NCI-H2081 (cell line): ENCODE data around the gene PCDH9.

Experiments used
- DNase-seq, 2 experiments: peaks; one replicate each; lab custom pipeline; 2025; lab: John Stamatoyannopoulos, UW

Gene PCDH9

GRCh38 chr13:66520511-66521355 is 709.4 kb downstream of the PCDH9 start:
- no peak for DNase-seq

GRCh38 chr13:66519259-66519658 is 710.9 kb downstream of the PCDH9 start:
- no peak for DNase-seq

GRCh38 chr13:66518068-66518467 is 712.1 kb downstream of the PCDH9 start:
- no peak for DNase-seq

GRCh38 chr13:66513728-66514127 is 716.4 kb downstream of the PCDH9 start:
- no peak for DNase-seq

GRCh38 chr13:66509175-66509574 is 721.0 kb downstream of the PCDH9 start:
- no peak for DNase-seq

GRCh38 chr13:66508153-66508909 is 721.8 kb downstream of the PCDH9 start:
- DNase-seq = no peak

GRCh38 chr13:66506979-66507378 is 723.2 kb downstream of the PCDH9 start:
- DNase-seq = no peak

GRCh38 chr13:66506051-66506777 is 723.9 kb downstream of the PCDH9 start:
- DNase-seq = no peak

- DNase-seq = no peak
Observed at GRCh38 chr13:66503890-66504289, 726.2 kb downstream of the PCDH9 start.

GRCh38 chr13:66501181-66501580 is 729.0 kb downstream of the PCDH9 start:
- DNase-seq = no peak

- peak in 1 of 2 experiments; percentile 5 for DNase-seq
Observed at GRCh38 chr13:66492479-66492878, 737.7 kb downstream of the PCDH9 start.

GRCh38 chr13:66491251-66491650 is 738.9 kb downstream of the PCDH9 start:
- DNase-seq = no peak

- DNase-seq = no peak
Observed at GRCh38 chr13:66489586-66489985, 740.5 kb downstream of the PCDH9 start.

- DNase-seq = no peak
Observed at GRCh38 chr13:66489172-66489571, 741.0 kb downstream of the PCDH9 start.

GRCh38 chr13:66483712-66484111 is 746.4 kb downstream of the PCDH9 start:
- DNase-seq = no peak

GRCh38 chr13:66482836-66483235 is 747.3 kb downstream of the PCDH9 start:
- no peak for DNase-seq

- DNase-seq = no peak
Observed at GRCh38 chr13:66477816-66478215, 752.3 kb downstream of the PCDH9 start.

GRCh38 chr13:66475061-66475460 is 755.1 kb downstream of the PCDH9 start:
- DNase-seq = no peak

- DNase-seq = no peak
Observed at GRCh38 chr13:66469745-66470144, 760.4 kb downstream of the PCDH9 start.

- no peak for DNase-seq
Observed at GRCh38 chr13:66468656-66469055, 761.5 kb downstream of the PCDH9 start.

- peak in 1 of 2 experiments; percentile 51 for DNase-seq
Observed at GRCh38 chr13:66462187-66462586, 767.9 kb downstream of the PCDH9 start.

GRCh38 chr13:66461021-66461420 is 769.1 kb downstream of the PCDH9 start:
- DNase-seq = no peak

- DNase-seq = no peak
Observed at GRCh38 chr13:66459634-66460033, 770.5 kb downstream of the PCDH9 start.
